K562 (cell line): ENCODE results near the gene C19orf67. TPM values are rescaled to one million over a fixed set of nuclear protein-coding genes. Genes with fewer than 3 reads are reported as not detected.

Experiments used
- ATAC-seq: fragments of 200-7000 bp; cut with Tn5 transposase; 3 replicates; pipeline ENCODE4 v1.9.1; 2020; ENCODE audit warnings: moderate library complexity
- BruUV-seq: library from RNA; stranded (reverse); fragments of 400-500 nt; replicated peaks from 2 replicates; lab custom pipeline; 2021; lab: Mats Ljungman, UMichigan
- CTCF ChIA-PET: fragments of 300-600 bp; formaldehyde crosslinking; extraction: SDS; loops from one replicate; lab custom pipeline; 2021; ENCODE audit warnings: low intra/inter-chr PET ratio; lab: Yijun Ruan, JAX
- POLR2A ChIA-PET: fragments of 300-600, 350-650 bp; sonication (Branson Sonifier 250); formaldehyde crosslinking; extraction: SDS; loops from one replicate; lab custom pipeline; 2021; ENCODE audit warnings: antibody characterized with exemption, inconsistent platforms; lab: Yijun Ruan, JAX
- DNase-seq, 4 experiments: peaks; one replicate each; pipeline versions ENCODE4 v3.0.0 to v3.0.0-alpha.2; 2011 to 2018; ENCODE audit warnings: low spot score in 3 of 4, mixed read lengths in 3 of 4; ENCODE audit errors: extremely low read depth in 1 of 4
- FAIRE-seq: peaks from 2 replicates; lab custom pipeline; 2011; peaks lifted over from hg19 to GRCh38; lab: Jason Lieb, UNC
- H2AFZ ChIP-seq: 2 replicates; pipeline ENCODE4 v1.6.0; 2011; ENCODE audit warnings: low read depth, low read length, control low read depth, inconsistent platforms
- H3K27ac ChIP-seq: fragments of 200-600 bp; 3 replicates; pipeline ENCODE4 v1.8.0; 2011; ENCODE audit warnings: low read depth, mild to moderate bottlenecking, control low read depth, inconsistent platforms, low read length, moderate library complexity, mixed read lengths; ENCODE audit errors: extremely low read depth
- H3K27me3 ChIP-seq, 2 experiments: fragments of 300-600 bp in 1 of 2; 2 replicates in 1 of 2; 3 replicates in 1 of 2; pipeline versions ENCODE4 v1.6.0 to v1.8.0; 2011; ENCODE audit warnings: inconsistent platforms in 2 of 2, low read length in 2 of 2, mild to moderate bottlenecking in 1 of 2, mixed read lengths in 1 of 2, moderate library complexity in 1 of 2; ENCODE audit not compliant: control insufficient read depth in 2 of 2, insufficient read depth in 2 of 2
- H3K36me3 ChIP-seq: fragments of 300-600 bp; 3 replicates; pipeline ENCODE4 v1.8.0; 2011; ENCODE audit warnings: mild to moderate bottlenecking, low read length, inconsistent platforms; ENCODE audit not compliant: control insufficient read depth, insufficient read depth
- H3K4me1 ChIP-seq, 2 experiments: fragments of 200-600 bp in 1 of 2; replicated peaks in 1 of 2; 2 replicates in 1 of 2; 3 replicates in 1 of 2; pipeline versions ENCODE4 v1.5.1 to v1.8.0; 2011; ENCODE audit warnings: inconsistent platforms in 2 of 2, low read length in 2 of 2, mild to moderate bottlenecking in 1 of 2, mixed read lengths in 1 of 2, moderate library complexity in 1 of 2; ENCODE audit not compliant: control insufficient read depth in 2 of 2, insufficient read depth in 2 of 2
- H3K4me2 ChIP-seq: 2 replicates; pipeline ENCODE4 v1.6.1; 2011; ENCODE audit warnings: low read length, control low read depth, inconsistent platforms, mixed read lengths; ENCODE audit not compliant: insufficient read depth
- H3K4me3 ChIP-seq: fragments of 200-600 bp; sonication (generic), shearing (Covaris generic); 2 replicates; pipeline ENCODE4 v1.5.1; 2016; ENCODE audit warnings: control low read depth, inconsistent platforms
- H3K79me2 ChIP-seq: fragments of 200-600 bp; 3 replicates; pipeline ENCODE4 v1.8.0; 2011; ENCODE audit warnings: low read length, inconsistent platforms; ENCODE audit not compliant: control insufficient read depth, insufficient read depth
- H3K9ac ChIP-seq, 2 experiments: 2 replicates each; pipeline versions ENCODE4 v1.6.0 to v1.6.1; 2011; ENCODE audit warnings: low read depth in 2 of 2, low read length in 2 of 2, control low read depth in 1 of 2, inconsistent platforms in 1 of 2, mild to moderate bottlenecking in 1 of 2, mixed read lengths in 1 of 2; ENCODE audit not compliant: insufficient read depth in 1 of 2
- H3K9me1 ChIP-seq: one replicate; pipeline ENCODE4 v1.6.0; 2011; ENCODE audit warnings: inconsistent platforms, mild to moderate bottlenecking, low read length, moderate library complexity; ENCODE audit not compliant: control insufficient read depth, insufficient read depth
- H3K9me3 ChIP-seq: replicated peaks from 2 replicates; pipeline ENCODE4 v1.5.1; 2011; ENCODE audit warnings: low read depth, low read length, inconsistent platforms; ENCODE audit not compliant: control insufficient read depth, insufficient read depth
- H4K20me1 ChIP-seq: replicated peaks from 2 replicates; pipeline ENCODE4 v1.6.1; 2011; ENCODE audit warnings: low read length, inconsistent platforms, mixed read lengths; ENCODE audit not compliant: control insufficient read depth, insufficient read depth
- HLTF ChIP-seq: fragments of 450-650 bp; IDR thresholded peaks from 2 replicates; pipeline ENCODE4 v1.6.1; 2016
- SP1 ChIP-seq: sonication (generic); formaldehyde crosslinking; IDR thresholded peaks from 2 replicates; pipeline ENCODE4 v1.8.1; 2022; ENCODE audit warnings: mild to moderate bottlenecking, missing genetic modification reagents
- WGBS: fragments of 100-300 bp; shearing (Covaris generic); methylation state at CpG from one replicate; pipeline ENCODE4 v1.1.6; 2016; ENCODE audit warnings: low coverage, mixed read lengths; ENCODE audit not compliant: insufficient coverage; ENCODE audit errors: missing lambda C conversion rate; 5-methylcytosine and 5-hydroxymethylcytosine counted together
- in situ Hi-C: fragments of 300-500 bp; cut with MboI; formaldehyde crosslinking; loops from 4 replicates; pipeline ENCODE4 v1.15.0; 2018; ENCODE audit warnings: inconsistent platforms, mixed read lengths
- intact Hi-C: fragments of 100-400 bp; cut with micrococcal nuclease; formaldehyde crosslinking; loops from 2 replicates; pipeline ENCODE4 v1.14.2; 2022
- polyA plus RNA-seq, 8 experiments: library from polyadenylated mRNA; depleted of rRNA in 4 of 8; stranded (reverse) in 5 of 8; unstranded in 3 of 8; fragments of >200 nt; fragmentation: Nextera tagmentation in 2 of 8; fragmentation: Illumina TruSeq in 1 of 8; extraction: Ambion mirVana in 2 of 8; extraction: Trizol in 1 of 8; gene quantifications; 2 replicates each; pipeline versions ENCODE4 v1.2.1 to v1.2.3, GENCODE V29; 2011 to 2014; ENCODE audit warnings: inconsistent platforms in 1 of 8, missing spikeins in 1 of 8
- total RNA-seq, 7 experiments: library from RNA; depleted of rRNA in 6 of 7; stranded (reverse); fragments of >200 nt in 6 of 7; fragmentation: Illumina TruSeq in 2 of 7; extraction: Trizol in 2 of 7; gene quantifications; 2 replicates each; pipeline versions ENCODE4 v1.2.1 to v1.2.3, GENCODE V29; 2011 to 2021; ENCODE audit warnings: low replicate concordance in 1 of 7
- TF ChIP-seq, protein P1 (sequence below): IDR thresholded peaks from 2 replicates; pipeline ENCODE4 v1.6.1; 2014; ENCODE audit warnings: antibody characterized with exemption
- TF ChIP-seq, protein P2 (sequence below), 2 experiments: fragments of 200-800 bp in 1 of 2; sonication (Bioruptor generic) in 1 of 2; sonication (generic) in 1 of 2; formaldehyde crosslinking in 1 of 2; IDR thresholded peaks in 1 of 2; conservative IDR thresholded peaks in 1 of 2; 2 replicates each; pipeline versions ENCODE4 v1.5.0 to v1.6.1; 2016 to 2020; ENCODE audit warnings: missing compliant biosample characterization in 1 of 2, missing genetic modification characterization in 1 of 2, missing genetic modification reagents in 1 of 2
- TF ChIP-seq, protein P3 (sequence below): fragments of 250-450 bp; sonication (Bioruptor Pico); IDR thresholded peaks from 2 replicates; pipeline ENCODE4 v1.4.0; 2020; ENCODE audit warnings: mild to moderate bottlenecking, moderate library complexity

C19orf67 gene
- total and polyA plus RNA-seq, 9 of the 15 experiments (the other 6 are each of a cell fraction or from before 2014, with no cell fraction given), result 0.29 to 1.8 (median 0.51) TPM; not detected in 3

DNA sequence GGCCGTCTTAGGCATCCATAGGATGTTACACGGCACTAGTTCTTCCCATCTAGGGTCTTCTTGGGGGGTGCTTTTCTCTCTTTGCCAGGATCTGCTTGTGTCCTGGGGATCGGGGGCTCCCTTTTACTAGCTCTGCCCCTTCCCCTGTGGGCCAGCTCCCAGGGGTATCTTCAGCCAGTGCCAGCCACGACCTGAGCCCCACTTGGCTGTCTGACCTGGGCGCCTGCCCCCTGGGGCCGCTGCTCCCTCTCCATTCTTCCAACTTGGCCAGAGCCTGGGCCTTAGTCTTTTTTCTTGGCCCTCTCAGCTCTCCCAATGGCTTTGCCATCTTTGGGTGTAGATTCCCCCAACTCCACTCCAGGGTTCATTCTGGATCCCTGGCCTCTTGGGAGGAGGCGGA is 28.9 kb upstream of the C19orf67 start:
- 73% methylated on average over 7 of the region's 7 CpGs for WGBS
- 0 out of 2 replicates have a peak overlapping the region, but pooled peaks have one; percentile 30 for H2AFZ ChIP-seq
- H3K4me3 ChIP-seq, result no peak overlapping the region
- in situ Hi-C loops (no loop called here), intact Hi-C loops (no loop called here)
- BruUV-seq, result no TSS peak
- ChIA-PET CTCF (interaction anchor here (2.8 kb wide), 1 partner anchor 234 kb away, joined by 12 read pairs; no protein-coding TSS in a partner anchor), POLR2A (interaction anchor here (0.6 to 1.8 kb wide), 3 partner anchors 20 to 268 kb away, joined by 3 to 5 read pairs (median 3); no protein-coding TSS in a partner anchor)
- H3K4me2 ChIP-seq, result peak overlapping the region; percentile 75
- H3K27me3 ChIP-seq, result no peaks in the 10 kb centered on the region
- H4K20me1 ChIP-seq, result no peaks in the 10 kb centered on the region
- no peak overlapping the region for H3K27ac ChIP-seq
- H3K36me3 ChIP-seq, result peaks cover 2% of the 10 kb centered on the region; the same call in 2 of the 3 replicates
- H3K9me1 ChIP-seq, result peaks cover 4% of the 10 kb centered on the region
- peaks cover 44 to 62% of the 10 kb centered on the region in 2 experiments; a peak in 4 of 5 replicates for H3K4me1 ChIP-seq
- FAIRE-seq, result no peak
- H3K9me3 ChIP-seq, result no peaks in the 10 kb centered on the region
- no peak for DNase-seq
- H3K79me2 ChIP-seq, result peaks cover 24% of the 10 kb centered on the region
- no peak for ATAC-seq
- peak overlapping the region in 1 of 2 experiments; percentile 15; a peak in 1 of 4 replicates for H3K9ac ChIP-seq
- TF ChIP-seq, protein P1, sequence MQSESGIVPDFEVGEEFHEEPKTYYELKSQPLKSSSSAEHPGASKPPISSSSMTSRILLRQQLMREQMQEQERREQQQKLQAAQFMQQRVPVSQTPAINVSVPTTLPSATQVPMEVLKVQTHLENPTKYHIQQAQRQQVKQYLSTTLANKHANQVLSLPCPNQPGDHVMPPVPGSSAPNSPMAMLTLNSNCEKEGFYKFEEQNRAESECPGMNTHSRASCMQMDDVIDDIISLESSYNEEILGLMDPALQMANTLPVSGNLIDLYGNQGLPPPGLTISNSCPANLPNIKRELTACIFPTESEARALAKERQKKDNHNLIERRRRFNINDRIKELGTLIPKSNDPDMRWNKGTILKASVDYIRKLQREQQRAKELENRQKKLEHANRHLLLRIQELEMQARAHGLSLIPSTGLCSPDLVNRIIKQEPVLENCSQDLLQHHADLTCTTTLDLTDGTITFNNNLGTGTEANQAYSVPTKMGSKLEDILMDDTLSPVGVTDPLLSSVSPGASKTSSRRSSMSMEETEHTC, result no peak
- TF ChIP-seq, protein P2, sequence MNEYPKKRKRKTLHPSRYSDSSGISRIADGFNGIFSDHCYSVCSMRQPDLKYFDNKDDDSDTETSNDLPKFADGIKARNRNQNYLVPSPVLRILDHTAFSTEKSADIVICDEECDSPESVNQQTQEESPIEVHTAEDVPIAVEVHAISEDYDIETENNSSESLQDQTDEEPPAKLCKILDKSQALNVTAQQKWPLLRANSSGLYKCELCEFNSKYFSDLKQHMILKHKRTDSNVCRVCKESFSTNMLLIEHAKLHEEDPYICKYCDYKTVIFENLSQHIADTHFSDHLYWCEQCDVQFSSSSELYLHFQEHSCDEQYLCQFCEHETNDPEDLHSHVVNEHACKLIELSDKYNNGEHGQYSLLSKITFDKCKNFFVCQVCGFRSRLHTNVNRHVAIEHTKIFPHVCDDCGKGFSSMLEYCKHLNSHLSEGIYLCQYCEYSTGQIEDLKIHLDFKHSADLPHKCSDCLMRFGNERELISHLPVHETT (CRISPR knock-in tag; conservative IDR thresholded peaks at IDR 0.05 in 1 of 2, IDR thresholded peaks at IDR 0.05 in 1 of 2), result 0 out of 4 replicates have a peak, but pooled peaks of 1 of the 2 experiments have one; percentile 5
- TF ChIP-seq SP1 (CRISPR knock-in tag) (peak; percentile 4; the same call in 1 of the 2 replicates), HLTF (no peak)
- TF ChIP-seq, protein P3, sequence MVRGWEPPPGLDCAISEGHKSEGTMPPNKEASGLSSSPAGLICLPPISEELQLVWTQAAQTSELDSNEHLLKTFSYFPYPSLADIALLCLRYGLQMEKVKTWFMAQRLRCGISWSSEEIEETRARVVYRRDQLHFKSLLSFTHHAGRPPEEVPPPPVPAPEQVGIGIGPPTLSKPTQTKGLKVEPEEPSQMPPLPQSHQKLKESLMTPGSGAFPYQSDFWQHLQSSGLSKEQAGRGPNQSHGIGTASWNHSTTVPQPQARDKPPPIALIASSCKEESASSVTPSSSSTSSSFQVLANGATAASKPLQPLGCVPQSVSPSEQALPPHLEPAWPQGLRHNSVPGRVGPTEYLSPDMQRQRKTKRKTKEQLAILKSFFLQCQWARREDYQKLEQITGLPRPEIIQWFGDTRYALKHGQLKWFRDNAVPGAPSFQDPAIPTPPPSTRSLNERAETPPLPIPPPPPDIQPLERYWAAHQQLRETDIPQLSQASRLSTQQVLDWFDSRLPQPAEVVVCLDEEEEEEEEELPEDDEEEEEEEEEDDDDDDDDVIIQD (CRISPR knock-in tag), result no peak
